HG03196 (cell line): ENCODE results near the gene SPRYD4.
A peak's percentile ranks its signal among the peaks of the same experiment; 100 is the strongest.
"Not testable (repeated sequence)": the region's sequence is repeated elsewhere in the genome, so short reads cannot be mapped to it uniquely, and the experiment has no call there.

Experiments used
- ATAC-seq: cut with Tn5 transposase; IDR thresholded peaks from one replicate; pipeline ENCODE4 v1.9.1; 2021; ENCODE audit not compliant: unreplicated experiment

SPRYD4 gene

DNA sequence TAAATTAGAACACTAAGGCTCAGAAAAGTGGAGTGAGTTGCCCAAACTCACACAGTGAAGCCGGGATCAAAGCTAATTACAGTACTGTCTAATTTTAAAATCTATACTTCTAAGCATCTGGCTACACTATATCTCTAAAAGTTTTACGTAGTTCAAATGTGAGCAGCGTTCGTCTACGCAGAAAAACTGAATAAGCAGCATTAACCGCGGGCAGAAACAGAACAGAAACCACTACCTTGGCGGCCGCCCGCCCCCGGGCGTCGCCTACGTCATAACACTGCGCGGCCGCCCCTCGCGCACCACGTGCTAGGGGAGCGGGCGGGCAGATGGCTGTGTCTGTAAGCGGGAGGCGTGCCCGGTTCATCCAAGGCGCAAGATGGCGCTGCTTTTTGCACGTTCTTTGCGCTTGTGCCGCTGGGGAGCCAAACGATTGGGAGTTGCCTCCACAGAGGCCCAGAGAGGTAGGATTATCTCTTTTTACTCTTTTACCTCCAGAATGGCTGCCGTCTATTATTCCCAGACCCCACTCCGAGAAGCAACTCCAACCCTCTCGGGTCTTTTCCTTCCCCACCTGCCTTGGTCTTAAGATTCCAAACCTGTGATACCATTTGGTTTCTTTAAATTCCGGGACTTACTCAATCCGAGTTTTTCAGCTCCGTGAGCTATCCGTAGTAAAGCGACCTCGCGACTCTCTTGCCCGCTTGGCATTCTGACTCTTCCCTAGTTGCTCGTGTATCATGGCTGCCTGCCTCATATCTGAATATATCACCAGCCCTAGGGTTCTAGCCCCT is at the start of gene SPRYD4:
SPRYD4 (plus strand) TSS at position 363 of the 791 bp plus-strand sequence; CDS start at position 377, 14 bp downstream.
- ATAC-seq, result peak; percentile 88

DNA sequence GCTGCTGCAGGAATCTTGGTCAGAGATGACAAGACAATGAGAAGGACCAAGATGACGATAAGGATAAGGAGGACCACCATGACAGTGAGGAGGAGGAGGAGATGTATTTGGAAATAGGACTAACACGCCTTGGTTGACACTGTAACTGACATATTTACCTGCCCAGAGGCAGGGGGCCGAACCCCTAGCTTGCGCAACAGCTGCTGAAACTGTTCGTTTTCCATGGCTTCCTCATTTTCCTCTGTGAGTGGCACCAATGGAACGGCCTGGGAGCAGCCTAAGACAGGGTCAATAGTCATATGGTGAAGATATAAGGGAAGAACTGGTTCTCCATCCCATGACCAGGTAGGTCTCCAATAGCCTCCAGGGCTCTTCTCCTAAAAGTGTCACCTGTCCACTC is 48.0 kb upstream of the SPRYD4 start:
- ATAC-seq, result no peak

DNA sequence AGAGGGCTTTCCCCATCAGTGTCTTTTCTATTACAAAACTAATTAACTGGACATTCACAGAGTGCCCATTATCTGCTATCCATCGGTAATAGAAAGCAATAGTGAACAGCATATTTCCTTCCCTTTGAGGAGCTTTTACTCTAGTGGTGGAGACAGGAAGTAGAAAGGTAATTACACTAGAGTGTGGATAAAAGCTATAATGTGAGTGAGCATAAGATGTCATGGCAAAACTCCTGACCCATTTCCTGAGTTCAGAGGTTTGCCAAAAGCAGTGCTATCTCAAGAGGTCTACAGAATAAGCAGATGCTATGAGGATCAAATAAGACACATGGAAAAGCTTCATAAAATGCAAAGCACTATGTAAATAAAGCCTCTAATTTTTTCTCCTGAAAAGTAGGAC is 43.2 kb upstream of the SPRYD4 start:
- ATAC-seq, result no peak

DNA sequence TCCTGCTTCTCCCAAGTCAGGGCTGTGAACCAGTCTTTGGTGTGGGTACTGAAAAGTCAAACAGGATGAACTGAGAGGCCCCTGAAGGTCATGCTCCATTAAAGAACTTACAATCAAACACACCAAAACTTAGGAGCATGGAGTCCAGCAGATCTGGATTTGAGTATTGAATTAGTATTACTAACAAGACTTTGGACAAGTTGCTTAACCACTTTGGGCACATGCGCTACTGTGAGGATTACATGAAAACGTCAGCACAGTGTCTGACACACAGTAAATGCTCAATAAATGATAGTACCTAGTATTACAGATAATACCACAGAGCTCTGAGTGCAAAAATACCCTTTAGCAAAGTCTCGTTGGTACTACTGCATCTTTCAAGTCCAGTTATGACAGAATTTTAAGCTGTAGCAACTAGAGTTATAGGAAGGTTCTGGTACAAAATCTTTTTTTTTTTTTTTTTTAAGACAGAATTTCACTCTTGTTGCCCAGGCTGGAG is 42.4 kb upstream of the SPRYD4 start:
- ATAC-seq, result no peak

DNA sequence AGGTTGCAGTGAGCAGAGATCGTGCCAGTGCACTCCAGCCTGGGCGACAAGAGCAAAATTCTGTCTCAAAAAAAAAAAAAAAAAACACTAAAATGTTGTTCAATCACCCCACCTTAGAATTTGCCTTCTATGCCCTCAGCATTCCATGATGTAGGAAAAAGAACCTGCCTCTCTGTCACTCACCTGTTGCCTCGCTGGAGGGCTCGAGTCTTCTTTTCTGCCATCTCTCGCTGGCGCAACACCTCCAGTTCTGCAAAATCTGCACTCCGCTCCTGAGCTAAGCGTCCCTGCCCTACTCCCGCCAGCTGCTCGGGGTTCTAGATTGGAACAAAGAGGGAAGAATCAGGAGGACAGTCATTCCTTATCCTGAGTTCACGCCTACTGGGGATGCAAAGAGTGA is 37.1 kb upstream of the SPRYD4 start:
- ATAC-seq, result no peak

DNA sequence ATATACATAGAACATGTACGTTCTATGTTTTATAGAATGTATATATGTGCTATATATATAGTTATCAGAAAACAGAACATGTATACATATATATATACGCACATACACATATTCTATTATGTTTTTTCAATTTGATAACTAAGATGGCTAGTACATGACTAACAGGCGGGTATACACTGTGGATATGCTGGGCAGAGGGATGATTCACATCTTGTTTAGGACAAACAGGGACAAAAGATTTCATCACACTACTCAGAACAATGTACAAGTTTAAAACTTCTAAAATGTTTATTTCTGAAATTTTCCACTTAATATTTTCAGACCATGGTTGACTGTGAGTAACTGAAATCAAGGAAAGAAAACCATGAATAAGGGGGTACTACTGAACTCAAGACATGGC is 36.5 kb upstream of the SPRYD4 start:
- ATAC-seq, result no peak

DNA sequence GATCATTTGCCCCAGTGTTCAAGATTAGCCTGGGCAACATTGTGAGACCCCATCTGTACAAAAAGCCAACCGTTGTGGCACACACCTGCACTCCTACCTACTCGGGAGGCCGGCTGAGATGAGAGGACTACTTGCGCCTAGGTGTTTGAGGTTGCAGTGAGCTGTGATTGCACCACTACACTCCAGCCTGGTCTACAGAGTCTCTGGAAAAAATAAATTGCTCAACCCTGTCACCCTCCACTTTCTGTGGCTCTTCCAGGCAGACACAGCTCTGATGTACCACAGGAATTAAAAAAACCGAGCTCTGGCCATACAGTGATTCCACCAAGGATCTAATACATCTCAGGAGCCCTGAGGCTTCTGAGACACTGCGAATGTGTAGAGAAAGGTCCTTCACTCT is 33.5 kb upstream of the SPRYD4 start:
- ATAC-seq, result no peak

DNA sequence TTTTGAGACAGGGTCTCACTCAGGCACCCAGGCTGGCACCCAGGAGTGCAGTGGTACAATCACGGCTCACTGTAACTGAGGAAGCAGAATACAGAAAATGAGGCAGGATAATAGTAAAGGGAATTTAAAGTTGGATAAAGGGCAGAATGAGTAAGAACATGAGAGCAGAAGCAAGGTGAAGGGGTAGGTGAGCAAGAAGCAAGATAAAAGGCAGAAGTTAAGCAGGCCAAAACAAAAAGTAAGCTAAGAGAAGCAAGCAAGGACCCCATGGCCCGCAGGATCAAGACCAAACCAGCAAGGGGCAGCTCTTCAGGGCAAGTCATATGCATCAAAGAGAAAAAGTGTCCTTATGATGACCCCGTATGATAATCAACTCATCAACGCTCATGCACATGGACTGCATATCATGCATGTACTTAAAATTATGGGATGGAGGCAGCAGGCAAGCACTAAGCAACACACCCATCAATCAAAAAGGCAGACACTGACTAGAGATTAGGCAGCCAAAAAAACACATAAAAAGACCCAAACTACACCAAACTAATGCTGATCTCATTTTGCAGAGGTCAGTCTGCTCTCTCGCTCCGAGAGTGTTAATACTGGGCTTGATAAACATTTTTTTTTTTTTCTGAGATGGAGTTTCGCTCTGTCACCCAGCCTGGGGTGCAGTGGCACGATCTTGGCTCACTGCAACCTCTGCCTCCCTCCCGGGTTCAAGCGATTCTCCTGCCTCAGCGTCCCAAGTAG is 30.8 kb upstream of the SPRYD4 start:
- ATAC-seq, result no peak

DNA sequence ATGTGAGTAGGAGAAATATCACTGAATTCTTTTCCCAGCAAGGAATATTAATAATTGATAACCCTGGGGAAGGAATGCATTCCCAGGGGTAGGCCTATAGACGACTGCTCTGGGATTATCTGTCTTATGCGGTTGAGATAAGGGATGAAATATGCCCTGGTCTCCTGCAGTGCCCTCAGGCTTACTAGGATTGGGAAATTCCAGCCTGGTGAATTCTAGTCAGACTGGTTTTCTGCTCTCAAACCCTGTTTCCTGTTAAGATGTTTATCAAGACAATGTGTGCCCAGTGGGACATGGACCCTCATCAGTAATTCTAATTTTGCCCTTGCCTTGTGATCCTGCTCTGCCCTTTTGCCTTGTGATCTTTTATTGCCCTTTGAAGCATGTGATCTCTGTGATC is 25.2 kb upstream of the SPRYD4 start:
- not testable (repeated sequence) for ATAC-seq

DNA sequence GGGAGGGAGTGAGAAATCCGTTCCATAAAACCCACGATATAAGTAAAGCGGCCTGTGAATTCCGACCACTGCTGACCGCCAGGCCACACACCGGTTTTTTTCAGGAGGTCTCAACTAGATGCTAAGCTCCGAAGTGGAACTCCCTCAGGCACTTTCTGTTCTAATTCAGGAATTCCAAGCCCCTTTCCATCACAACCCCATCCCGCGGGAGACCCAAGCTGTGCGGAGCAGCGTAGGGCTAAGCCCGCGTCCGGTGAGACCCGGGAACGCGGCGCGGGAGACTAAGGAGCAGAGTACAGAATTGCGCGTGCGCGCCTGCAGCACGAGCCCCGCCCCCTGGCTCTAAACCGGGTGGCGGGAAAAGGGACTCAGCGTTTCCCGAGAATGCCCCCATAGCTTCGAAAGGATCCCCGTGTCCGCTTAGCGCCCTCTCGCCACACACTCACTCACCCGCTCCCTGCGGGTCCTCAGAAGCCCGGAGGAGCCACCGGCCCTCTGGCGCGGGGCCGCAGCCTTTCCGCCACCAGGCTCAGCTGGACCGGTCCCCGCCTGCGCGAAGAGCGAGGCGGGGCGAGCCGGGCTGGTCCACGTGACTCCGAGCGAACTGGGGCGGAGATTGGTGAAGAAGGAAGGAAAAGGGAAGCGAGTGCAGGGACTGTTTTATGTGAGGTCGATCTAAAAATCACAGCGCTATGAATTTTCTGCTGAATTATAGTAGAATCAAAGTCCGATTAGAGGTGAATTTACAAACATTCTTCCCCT is 19.3 kb upstream of the SPRYD4 start, which contains the start of gene TIMELESS:
TIMELESS (minus strand) TSS at position 567 of the 762 bp plus-strand sequence. CDS start 15,256 bp downstream, outside the sequence.
- peak; percentile 93 for ATAC-seq

DNA sequence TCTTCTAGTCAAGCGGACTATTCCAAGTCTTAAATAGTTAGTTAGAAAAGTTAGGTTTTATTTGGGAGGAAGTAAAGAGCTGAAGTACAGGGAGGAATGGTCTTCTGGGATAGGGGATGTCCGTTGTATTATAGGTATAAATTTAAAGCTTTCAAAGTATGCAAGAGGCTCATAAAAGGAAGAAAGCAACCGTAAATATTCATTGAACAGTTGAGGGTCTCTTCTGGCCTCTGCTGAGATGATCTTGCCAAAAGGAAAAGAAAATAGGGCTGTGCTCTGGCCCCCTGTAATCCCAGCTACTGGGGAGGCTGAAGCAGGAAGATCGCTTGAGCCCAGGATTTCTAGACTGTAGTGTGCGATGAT is 18.8 kb upstream of the SPRYD4 start:
- no peak for ATAC-seq

DNA sequence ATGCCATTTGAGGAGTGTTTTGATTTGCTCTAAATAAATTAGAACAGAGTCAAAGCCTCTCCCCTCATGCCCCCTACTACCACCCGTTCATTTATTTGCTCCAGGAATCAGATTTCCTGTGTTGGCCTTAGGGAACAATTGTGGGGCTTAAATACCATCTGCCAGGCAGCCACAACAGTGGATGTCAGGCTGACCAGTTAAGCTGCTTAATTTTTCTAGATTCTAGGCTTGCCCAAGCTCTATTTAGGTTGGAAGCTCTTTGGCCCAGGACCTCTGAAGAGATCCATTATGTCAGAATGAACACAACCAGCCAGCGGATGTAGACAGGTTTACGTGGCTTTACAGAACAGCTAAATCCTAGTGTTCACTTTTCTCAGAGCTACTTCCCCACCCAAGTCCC is 18.1 kb upstream of the SPRYD4 start:
- ATAC-seq, result no peak

DNA sequence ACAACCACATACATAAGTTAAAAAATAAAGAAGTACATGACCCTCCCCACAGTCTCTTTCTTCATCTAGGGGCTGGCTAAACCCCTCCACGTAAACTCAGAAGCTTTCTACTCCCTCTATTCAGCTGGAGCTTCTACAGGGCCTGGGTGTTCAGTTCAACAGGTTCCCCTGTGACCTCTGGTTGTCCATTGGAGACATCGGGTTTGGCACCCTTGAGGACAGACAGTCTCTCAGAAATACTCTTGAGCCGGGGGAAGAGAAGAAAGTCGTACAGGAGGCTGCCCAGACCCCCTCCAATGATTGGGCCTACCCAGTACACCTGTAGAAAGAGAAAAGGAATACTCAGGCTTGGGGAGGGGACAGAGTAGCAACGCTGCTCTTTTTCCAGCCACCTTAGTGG is 17.2 kb upstream of the SPRYD4 start:
- no peak for ATAC-seq

DNA sequence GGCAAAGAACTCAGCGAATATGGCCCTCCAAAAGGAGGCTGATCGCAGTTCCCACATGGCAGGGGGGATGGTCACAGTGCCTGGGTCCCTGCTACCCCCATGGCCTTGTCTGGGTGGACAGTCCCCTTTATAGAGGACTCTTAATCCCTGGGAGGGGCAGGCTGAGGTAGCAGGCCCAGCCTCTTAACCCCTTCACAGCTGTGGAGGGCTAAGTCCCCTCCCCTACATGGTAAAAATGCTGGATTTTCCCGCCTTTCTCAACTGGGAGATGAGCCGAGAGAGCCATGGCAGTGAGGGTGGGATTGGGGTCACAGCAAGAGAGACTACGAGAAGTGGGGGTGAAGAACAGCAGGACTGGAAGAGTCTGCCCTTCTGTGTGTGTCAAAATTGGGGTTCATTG is 13.8 kb upstream of the SPRYD4 start, which contains the start of gene MIP:
MIP (minus strand) TSS at position 101 of the 400 bp plus-strand sequence; CDS start at position 57, 44 bp downstream.
- no peak for ATAC-seq

DNA sequence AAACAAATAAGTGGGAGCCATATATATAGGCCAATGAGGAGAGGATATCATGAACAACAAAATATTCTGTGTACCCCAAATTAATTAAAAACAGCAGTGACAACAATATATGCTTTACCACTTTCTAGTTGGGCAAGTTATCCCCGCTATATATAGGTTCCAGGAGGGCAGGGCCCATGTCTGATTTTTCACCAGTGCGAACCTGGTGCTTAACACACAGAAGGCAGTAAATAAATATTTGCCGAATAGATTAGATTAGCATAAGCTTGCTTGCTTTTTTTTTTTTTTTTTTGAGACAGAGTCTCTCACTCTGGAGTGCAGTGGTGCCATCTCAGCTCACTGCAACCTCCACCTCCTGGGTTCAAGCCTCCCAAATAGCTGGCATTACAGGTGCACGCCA is 10.6 kb upstream of the SPRYD4 start:
- no peak for ATAC-seq

DNA sequence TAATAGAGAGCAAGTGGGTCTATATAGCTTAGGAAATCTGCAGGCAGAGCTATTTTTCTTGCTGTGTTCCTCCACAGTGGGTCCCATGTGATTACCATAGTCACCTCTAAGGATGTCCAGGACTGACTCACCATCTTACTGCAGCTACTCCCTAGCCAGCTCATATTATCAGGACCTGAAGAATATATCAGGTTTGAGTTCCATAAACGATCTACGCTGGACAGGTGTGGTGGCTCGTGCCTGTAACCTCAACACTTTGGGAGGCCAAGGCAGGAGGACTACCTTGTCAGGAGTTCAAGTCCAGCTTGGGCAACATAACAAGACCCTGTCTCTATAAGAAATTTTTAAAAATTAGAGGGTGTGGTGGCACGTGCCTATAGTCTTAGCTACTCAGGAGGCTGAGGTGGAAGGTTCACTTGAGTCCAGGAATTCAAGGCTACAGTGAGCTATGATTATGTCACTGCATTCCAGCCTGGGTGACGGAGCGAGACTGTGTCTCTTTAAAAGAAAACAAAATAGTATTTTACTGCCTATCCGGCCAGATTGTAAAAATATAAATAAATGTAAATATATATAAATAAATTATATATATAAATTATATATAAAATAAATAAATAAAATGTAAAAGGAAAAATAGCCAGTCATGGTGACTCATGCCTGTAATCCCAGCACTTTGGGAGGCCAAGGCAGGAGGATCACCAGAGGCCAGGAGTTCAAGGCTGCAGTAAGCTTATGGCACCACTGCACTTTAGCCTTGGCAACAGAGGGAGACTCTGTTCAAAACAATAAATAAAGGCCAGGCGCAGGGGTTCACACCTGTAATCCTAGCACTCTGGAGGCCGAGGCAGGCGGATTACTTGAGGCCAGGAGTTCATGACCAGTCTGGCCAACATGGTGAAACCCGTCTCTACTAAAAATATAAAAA is 6.9 kb upstream of the SPRYD4 start:
- no peak for ATAC-seq

DNA sequence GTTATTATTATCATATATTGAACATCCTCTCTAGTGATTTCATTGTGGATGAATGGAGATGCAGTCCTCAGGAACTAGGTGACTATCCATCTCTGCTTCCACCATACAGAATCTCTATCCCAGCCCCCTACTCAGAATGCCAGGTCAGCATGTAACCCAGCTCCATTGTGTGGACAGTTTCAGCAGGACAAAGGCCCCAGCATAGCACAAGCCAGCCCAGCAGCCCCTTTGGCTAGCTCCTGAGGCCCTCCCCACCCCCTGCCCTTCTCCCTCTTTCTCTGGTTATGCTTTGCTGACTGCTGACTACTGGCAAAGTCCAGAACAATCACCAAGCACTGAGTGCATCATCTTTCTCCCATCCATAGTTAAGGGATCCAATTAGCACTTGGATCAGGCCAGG is 5.8 kb upstream of the SPRYD4 start:
- ATAC-seq, result no peak

DNA sequence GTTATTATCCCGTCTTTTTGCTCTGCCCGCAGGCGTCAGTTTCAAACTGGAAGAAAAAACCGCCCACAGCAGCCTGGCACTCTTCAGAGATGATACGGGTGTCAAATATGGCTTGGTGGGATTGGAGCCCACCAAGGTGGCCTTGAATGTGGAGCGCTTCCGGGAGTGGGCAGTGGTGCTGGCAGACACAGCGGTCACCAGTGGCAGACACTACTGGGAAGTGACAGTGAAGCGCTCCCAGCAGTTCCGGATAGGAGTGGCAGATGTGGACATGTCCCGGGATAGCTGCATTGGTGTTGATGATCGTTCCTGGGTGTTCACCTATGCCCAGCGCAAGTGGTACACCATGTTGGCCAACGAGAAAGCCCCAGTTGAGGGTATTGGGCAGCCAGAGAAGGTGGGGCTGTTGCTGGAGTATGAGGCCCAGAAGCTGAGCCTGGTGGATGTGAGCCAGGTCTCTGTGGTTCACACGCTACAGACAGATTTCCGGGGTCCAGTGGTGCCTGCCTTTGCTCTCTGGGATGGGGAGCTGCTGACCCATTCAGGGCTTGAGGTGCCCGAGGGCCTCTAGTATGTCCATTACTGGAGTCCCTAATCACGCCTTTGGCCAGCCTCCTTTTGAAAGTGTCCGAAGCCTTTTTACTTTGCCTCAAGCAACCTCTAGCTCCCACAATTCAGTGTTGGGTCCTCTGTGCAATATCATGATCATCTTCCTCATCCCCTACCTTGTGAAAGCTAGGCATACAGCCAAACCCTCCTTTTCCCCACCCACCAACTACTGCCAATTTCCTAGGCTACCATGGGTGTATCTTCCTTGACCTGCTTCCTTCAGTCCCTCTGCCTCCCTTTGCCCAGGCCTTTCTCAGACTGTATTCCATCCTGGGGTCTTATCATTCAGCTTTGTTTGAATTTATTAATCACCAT is 891 bp downstream of the SPRYD4 start:
- ATAC-seq, result no peak

DNA sequence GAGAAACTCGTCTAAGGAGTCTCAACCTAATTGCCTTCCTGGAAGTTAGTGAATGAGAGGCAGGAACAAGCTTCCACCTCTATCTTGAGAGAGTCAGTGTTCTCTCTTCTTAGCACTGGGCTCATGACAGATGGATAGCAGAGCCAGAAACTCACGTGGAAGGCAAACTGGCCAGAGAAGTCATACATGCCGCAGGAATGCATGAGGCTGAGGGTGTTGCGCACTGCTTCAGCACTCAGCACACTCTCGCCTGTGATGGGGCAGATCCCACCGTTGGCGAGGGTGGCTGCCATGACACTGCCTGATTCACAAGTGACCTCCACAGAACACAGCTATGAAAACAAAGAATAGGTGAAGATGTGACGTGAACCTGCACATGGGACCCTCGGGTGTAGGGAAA is 6.0 kb downstream of the SPRYD4 start:
- no peak for ATAC-seq
